A673 (cell line): Measurements from ENCODE around the gene MRTFA.

Source experiments
- EZH2 ChIP-seq: fragments of 200-600 bp; sonication (generic); IDR thresholded peaks from 2 replicates; pipeline ENCODE4 v1.6.1; 2017; ENCODE audit warnings: borderline replicate concordance, low read depth, mild to moderate bottlenecking, mixed read lengths, antibody characterized with exemption, low read length; ENCODE audit not compliant: poor library complexity, severe bottlenecking
- TF ChIP-seq, protein P1 (sequence below): fragments of 300-800, 200-600 bp; sonication (generic); conservative IDR thresholded peaks from 2 replicates; pipeline ENCODE4 v1.5.1; 2017; ENCODE audit warnings: low read depth, mild to moderate bottlenecking, antibody characterized with exemption, low read length, moderate library complexity, mixed read lengths

DNA sequence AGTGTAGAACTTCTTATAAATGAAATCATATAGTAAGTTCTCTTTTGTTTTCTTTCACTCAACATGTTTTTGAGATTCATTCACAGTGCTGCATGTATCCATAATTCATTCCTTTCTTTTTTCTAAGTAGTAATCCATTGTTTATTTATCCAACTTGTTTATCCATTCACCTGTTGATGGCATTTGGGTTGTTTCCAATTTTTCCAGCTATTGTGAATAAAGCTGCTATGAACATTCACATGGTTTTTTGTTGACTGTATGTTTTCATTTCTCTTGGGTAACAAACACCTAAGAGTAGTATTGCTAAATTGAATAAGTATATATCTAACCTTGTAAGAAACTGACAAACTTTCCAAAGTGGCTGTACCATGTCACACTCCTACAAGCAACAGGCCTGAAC, 23.5 kb downstream of the MRTFA start:
- TF ChIP-seq, protein P1, sequence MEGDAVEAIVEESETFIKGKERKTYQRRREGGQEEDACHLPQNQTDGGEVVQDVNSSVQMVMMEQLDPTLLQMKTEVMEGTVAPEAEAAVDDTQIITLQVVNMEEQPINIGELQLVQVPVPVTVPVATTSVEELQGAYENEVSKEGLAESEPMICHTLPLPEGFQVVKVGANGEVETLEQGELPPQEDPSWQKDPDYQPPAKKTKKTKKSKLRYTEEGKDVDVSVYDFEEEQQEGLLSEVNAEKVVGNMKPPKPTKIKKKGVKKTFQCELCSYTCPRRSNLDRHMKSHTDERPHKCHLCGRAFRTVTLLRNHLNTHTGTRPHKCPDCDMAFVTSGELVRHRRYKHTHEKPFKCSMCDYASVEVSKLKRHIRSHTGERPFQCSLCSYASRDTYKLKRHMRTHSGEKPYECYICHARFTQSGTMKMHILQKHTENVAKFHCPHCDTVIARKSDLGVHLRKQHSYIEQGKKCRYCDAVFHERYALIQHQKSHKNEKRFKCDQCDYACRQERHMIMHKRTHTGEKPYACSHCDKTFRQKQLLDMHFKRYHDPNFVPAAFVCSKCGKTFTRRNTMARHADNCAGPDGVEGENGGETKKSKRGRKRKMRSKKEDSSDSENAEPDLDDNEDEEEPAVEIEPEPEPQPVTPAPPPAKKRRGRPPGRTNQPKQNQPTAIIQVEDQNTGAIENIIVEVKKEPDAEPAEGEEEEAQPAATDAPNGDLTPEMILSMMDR, result no peak
- no peak for TF ChIP-seq EZH2
